Endothelial cell (in vitro differentiated cells): Measurements from ENCODE around the gene GTF3A. TPM values are rescaled to one million over a fixed set of nuclear protein-coding genes. Genes with fewer than 3 reads are reported as not detected.

ENCODE experiments used
- DNase-seq: peaks from one replicate; pipeline ENCODE4 v3.0.0; 2021; ENCODE audit warnings: low spot score
- H3K27ac Mint-ChIP-seq: one replicate; pipeline ENCODE4 v1.8.0; 2021; ENCODE audit warnings: mixed read lengths, inconsistent platforms; ENCODE audit not compliant: unreplicated experiment
- H3K27me3 Mint-ChIP-seq: one replicate; pipeline ENCODE4 v1.8.0; 2021; ENCODE audit warnings: mild to moderate bottlenecking, moderate library complexity, mixed read lengths, inconsistent platforms; ENCODE audit not compliant: unreplicated experiment
- H3K36me3 Mint-ChIP-seq: one replicate; pipeline ENCODE4 v1.8.0; 2021; ENCODE audit warnings: mild to moderate bottlenecking, low read depth, mixed read lengths, inconsistent platforms; ENCODE audit not compliant: unreplicated experiment
- H3K4me1 Mint-ChIP-seq: one replicate; pipeline ENCODE4 v1.8.0; 2021; ENCODE audit warnings: mild to moderate bottlenecking, mixed read lengths, inconsistent platforms; ENCODE audit not compliant: unreplicated experiment
- H3K4me3 Mint-ChIP-seq: one replicate; pipeline ENCODE4 v1.8.0; 2021; ENCODE audit warnings: mild to moderate bottlenecking, mixed read lengths, inconsistent platforms; ENCODE audit not compliant: unreplicated experiment
- H3K9me3 Mint-ChIP-seq: one replicate; pipeline ENCODE4 v1.8.0; 2021; ENCODE audit warnings: mixed read lengths, inconsistent platforms; ENCODE audit not compliant: unreplicated experiment
- total RNA-seq: library from RNA; stranded (reverse); fragmentation: NEBNext Ultra II Directional; extraction: Animal tissue kit (Norgen Biotek cat#: 25700); gene quantifications from one replicate; pipeline ENCODE4 v1.2.1, GENCODE V29; 2021; ENCODE audit not compliant: unreplicated experiment
- TF ChIP-seq, protein P1 (sequence below): fragments of 200-600 bp; sonication (generic); IDR thresholded peaks from one replicate; pipeline ENCODE4 v1.5.0; 2021; ENCODE audit warnings: antibody characterized with exemption; ENCODE audit not compliant: unreplicated experiment

Gene GTF3A
- total RNA-seq, 1 donor from 2014 or later = 73.6 TPM

DNA sequence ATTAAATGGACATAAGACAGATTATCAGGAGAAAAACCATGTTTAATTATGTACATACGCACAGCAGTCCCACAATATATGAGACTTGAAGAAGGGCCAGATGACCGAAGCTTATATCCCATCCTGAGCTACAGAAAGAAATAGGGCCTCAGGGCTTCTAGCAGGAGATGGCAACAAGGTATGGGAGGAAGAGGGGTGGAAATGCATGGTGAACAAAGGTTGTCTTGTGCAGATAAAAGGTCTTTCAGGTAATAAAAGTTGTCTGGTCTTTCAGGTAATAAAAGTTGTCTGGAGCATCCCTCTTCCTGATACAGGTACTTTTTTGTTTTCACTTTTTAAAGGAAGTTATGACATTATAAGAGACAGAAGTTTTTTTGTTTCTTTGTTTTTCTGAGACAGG, 15.4 kb upstream of the GTF3A start:
- Mint-ChIP-seq H3K4me3 (no peak overlapping the region), H3K27ac (no peak overlapping the region), H3K9me3 (no peaks in the 10 kb centered on the region), H3K36me3 (peaks cover 3% of the 10 kb centered on the region), H3K27me3 (peaks cover 3% of the 10 kb centered on the region), H3K4me1 (peaks cover 10% of the 10 kb centered on the region)
- TF ChIP-seq, protein P1, sequence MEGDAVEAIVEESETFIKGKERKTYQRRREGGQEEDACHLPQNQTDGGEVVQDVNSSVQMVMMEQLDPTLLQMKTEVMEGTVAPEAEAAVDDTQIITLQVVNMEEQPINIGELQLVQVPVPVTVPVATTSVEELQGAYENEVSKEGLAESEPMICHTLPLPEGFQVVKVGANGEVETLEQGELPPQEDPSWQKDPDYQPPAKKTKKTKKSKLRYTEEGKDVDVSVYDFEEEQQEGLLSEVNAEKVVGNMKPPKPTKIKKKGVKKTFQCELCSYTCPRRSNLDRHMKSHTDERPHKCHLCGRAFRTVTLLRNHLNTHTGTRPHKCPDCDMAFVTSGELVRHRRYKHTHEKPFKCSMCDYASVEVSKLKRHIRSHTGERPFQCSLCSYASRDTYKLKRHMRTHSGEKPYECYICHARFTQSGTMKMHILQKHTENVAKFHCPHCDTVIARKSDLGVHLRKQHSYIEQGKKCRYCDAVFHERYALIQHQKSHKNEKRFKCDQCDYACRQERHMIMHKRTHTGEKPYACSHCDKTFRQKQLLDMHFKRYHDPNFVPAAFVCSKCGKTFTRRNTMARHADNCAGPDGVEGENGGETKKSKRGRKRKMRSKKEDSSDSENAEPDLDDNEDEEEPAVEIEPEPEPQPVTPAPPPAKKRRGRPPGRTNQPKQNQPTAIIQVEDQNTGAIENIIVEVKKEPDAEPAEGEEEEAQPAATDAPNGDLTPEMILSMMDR = no peak
- no peak for DNase-seq

- H3K9me3 Mint-ChIP-seq = no peaks in the 10 kb centered on the region
- TF ChIP-seq, protein P1 = no peak
- peaks cover 3% of the 10 kb centered on the region for H3K36me3 Mint-ChIP-seq
- H3K27ac Mint-ChIP-seq = no peak overlapping the region
- peaks cover 5% of the 10 kb centered on the region for H3K27me3 Mint-ChIP-seq
- DNase-seq = no peak
- no peak overlapping the region for H3K4me3 Mint-ChIP-seq
- peaks cover 10% of the 10 kb centered on the region for H3K4me1 Mint-ChIP-seq
These were observed 13.1 kb upstream of the GTF3A start for GRCh38 chr13:27411341-27411740.

DNA sequence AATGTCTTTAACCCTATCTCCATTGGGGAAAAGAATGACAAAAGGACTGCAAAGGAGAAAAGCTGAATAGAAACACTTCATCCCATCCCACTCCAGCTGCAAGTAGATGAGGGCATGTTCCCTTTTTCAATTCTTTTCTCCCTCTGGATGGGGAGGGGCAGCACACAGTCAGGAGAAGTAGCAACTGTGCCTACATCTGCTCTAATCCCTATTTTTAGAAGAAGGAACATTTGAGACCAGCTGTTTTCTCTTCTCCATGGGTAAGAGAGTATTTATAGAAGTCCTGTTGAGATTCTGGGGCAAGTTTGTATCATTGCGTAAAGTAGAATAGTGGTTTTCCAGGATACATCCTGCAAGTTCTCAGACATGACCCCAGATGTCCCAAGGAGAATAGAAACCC, 9.3 kb upstream of the GTF3A start:
- Mint-ChIP-seq H3K4me1 (peaks cover 9% of the 10 kb centered on the region), H3K4me3 (no peak overlapping the region), H3K36me3 (peaks cover under 1% of the 10 kb centered on the region), H3K27ac (no peak overlapping the region), H3K9me3 (no peaks in the 10 kb centered on the region), H3K27me3 (peaks cover 3% of the 10 kb centered on the region)
- TF ChIP-seq, protein P1 = no peak
- DNase-seq = no peak

GRCh38 chr13:27419328-27419727, 5.1 kb upstream of the GTF3A start:
- Mint-ChIP-seq H3K27ac (no peak overlapping the region), H3K27me3 (peaks cover 2% of the 10 kb centered on the region), H3K4me1 (no peaks in the 10 kb centered on the region), H3K36me3 (no peaks in the 10 kb centered on the region), H3K9me3 (no peaks in the 10 kb centered on the region), H3K4me3 (no peak overlapping the region)
- DNase-seq = no peak
- TF ChIP-seq, protein P1 = no peak

GRCh38 chr13:27421101-27421871, 3.1 kb upstream of the GTF3A start:
- TF ChIP-seq, protein P1 = no peak
- no peak for DNase-seq
- Mint-ChIP-seq H3K9me3 (no peaks in the 10 kb centered on the region), H3K27me3 (peaks cover 2% of the 10 kb centered on the region), H3K36me3 (no peaks in the 10 kb centered on the region), H3K4me3 (no peak overlapping the region), H3K4me1 (peaks cover 13% of the 10 kb centered on the region), H3K27ac (no peak overlapping the region)
